Measurements from ENCODE around the gene CYP2B6.
A peak's percentile ranks its signal among the peaks of the same experiment; 100 is the strongest.
"Not testable (repeated sequence)": the region's sequence is repeated elsewhere in the genome, so short reads cannot be mapped to it uniquely, and the experiment has no call there.

Gene CYP2B6

GRCh38 chr19:40981591-40981990 lies 9.5 kb upstream of the CYP2B6 start:
- no peak for DNase-seq

DNA sequence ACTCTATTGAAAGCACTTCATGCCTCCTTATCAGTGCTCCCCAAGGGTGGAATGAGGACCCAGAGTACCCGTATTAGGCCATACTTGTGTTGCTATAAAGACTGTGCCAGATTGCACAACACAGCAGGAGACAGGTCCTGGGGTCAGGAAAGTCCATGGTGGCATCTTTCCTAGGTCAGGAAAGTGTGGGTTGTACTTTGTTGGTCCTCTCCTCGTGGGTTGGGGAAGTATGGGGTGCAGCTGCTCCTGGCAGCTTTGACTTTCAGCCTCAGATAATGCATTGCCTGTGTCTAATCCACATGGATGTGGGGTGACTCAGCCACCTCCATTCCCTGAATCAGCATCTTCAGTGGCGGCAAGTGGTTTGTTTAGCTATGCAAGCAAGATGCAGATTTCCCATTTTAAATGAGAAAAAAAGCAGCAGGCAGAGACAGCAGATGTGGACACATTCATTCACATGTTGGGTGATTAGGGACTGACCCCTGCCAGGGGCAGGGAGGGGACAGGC lies 8.4 kb upstream of the CYP2B6 start:
- DNase-seq = no peak

DNA sequence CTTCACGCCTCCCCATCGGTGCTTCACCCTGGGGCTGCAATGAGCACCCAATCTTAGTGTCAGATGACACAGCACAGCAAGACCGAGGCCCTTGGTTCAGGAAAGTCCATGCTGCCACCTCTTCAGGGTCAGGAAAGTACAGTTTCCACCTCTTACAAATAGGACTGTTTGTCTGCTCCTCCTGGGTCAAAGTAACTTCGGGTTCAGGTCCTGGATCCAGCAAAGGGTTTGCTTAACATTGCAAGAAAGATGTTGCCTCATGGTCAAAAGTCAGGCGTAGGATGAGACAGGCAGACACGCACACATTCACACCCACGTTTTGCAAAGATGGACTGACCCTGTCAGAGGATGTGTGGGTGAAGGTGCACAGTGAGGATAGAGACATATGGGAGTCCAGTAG lies 1.6 kb upstream of the CYP2B6 start:
- no peak for DNase-seq

DNA sequence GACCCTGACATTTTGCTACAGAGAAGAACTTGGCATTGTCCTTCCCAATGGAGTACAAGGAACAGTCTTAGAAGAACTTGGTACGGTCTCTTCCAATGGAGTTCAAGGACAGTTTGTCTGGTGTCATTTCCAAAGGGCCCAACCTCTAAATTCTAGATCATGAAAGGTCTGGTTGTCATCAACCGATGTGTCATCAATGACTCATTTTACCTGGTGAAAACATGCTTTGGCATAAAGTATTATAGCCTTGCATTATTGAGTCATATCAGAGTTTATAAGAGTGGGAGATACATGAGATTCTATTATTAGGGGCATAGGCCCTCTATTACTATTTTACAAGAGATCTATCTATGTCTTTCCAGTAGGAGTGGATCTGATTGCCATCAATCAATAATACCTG lies 4.3 kb downstream of the CYP2B6 start:
- no peak for DNase-seq

GRCh38 chr19:40999018-40999417 lies 7.9 kb downstream of the CYP2B6 start:
- not testable (repeated sequence) for DNase-seq

DNA sequence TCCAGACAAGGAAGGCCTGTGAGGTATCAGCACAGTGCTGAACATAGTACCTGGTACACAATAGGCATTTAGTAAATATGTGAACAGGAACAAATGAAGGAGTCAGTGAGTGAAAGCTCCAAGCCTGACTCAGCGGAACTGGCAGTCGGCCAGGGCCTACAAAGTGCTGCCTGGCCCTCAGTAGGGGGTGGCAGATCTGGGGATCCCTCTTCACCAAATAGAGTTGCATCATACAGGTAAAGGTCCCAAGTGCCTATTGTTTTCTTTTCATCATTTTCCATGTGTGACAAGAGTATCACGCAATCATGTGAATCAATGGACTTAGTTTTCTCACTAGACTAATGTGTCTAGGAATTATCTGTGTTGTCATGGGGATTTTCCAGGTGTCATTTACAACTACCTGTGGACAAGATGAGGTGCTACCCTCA lies 9.2 kb downstream of the CYP2B6 start:
- no peak for DNase-seq

DNA sequence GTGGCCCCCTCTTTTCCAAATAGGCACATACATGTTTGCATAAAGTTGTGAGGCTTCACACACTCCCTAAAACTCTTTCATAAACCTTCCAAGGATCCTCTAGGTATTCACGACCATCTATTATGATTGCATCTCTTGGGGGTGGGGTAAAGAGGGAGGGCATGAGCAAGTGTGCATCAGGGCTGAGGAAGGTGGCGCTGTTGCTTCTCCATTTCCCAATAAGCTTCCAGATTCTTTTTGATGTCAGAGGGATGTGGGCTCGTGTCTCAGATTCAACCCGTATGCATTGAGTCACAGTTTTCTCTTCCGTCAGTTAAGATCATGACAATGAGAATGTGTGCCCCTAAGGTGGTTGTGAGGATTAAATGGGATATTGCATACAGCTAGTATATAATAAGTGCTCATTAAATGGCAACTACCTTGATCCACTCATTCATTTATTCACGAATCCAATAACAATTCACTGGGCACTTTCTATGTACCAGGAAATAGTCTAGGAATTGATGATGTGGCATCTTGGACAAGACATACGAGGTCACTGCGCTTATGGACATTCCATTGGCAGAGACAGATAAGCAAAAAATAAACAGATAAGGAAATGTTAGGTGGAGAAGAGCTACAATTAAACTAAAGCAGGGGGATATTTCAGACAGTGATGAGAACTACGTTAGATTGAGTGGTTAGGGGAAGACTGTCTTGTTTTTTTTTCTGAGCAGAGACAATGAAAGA lies 10.3 kb downstream of the CYP2B6 start:
- no peak for DNase-seq

DNA sequence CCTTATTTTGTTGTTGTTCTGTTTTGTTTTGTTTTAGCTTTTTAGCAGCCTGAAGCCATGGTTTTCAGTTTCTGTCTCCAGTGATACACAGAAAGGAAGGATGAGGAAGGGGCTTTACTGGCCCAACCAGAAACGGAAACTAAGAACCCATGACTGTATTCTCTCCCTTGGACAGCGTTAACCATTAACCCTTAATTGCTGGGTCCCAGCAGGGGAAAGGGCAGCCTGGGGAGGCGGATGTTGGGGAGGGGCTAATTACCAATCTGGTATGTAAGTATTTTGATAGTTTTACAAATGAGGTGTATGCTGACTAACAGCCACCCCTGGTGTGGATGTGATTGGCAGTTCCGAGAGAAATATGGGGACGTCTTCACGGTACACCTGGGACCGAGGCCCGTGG lies 12.6 kb downstream of the CYP2B6 start:
- DNase-seq = not testable (repeated sequence)

GRCh38 chr19:41009700-41010235 lies 18.7 kb downstream of the CYP2B6 start:
- DNase-seq = no peak

DNA sequence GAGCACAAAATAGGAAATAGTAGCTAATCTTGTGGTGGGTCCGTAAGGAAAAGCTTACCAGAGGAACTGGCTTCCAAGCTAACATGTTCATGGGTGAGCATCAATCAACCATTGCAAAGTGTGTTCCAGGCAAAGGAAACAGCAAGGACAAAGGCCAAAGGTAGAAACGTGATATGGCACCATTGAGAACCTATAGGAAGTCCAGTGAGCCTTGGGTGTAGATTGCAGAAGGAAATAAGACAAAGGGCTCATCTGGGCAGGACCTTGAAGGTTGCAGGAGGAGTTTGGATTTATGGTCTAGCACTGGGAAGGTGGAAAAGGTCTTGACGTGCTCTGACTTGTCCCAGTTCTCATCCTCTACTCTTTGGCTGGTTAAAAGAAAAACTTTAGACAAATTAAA lies 22.3 kb downstream of the CYP2B6 start:
- no peak for DNase-seq

- DNase-seq = no peak
Observed at GRCh38 chr19:41014643-41015042, 23.6 kb downstream of the CYP2B6 start.

DNA sequence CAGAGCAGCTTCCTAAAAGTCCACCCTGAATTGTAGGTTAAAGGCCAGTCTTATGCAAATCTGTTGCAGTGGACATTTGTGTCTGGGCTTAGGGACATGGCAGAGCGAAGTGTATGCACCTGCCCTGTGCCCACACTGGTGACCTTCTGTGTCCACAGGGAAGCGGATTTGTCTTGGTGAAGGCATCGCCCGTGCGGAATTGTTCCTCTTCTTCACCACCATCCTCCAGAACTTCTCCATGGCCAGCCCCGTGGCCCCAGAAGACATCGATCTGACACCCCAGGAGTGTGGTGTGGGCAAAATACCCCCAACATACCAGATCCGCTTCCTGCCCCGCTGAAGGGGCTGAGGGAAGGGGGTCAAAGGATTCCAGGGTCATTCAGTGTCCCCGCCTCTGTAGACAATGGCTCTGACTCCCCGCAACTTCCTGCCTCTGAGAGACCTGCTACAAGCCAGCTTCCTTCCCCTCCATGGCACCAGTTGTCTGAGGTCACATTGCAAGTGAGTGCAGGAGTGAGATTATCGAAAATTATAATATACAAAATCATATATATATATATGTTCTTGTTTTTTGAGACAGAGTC lies 25.5 kb downstream of the CYP2B6 start:
- DNase-seq = no peak

DNA sequence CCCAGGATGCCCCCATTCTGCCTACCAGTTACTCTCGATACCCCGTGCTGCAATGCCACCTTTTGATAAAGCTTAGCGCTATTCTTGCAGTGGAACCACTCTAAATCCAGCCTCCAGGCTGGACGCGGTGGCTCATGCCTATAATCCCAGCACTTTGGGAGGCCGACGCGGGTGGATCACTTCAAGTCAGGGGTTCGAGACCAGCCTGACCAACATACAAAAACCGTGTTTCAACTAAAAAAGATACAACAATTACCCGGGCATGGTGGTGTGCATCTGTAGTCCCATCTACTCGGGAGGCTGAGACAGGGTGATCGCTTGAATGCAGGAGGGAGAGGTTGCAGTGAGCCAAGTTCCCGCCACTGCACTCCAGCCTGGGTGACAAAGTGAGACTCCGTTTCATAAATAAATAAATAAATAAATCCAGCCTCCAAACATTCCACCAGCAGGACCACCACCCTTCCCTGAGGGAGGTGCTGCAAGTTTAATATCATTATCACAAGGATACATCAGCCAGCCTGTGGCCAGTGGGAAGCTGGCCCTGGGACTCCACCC lies 27.7 kb downstream of the CYP2B6 start:
- DNase-seq = no peak

- no peak for DNase-seq
Observed at GRCh38 chr19:41019346-41019745, 28.3 kb downstream of the CYP2B6 start.

DNA sequence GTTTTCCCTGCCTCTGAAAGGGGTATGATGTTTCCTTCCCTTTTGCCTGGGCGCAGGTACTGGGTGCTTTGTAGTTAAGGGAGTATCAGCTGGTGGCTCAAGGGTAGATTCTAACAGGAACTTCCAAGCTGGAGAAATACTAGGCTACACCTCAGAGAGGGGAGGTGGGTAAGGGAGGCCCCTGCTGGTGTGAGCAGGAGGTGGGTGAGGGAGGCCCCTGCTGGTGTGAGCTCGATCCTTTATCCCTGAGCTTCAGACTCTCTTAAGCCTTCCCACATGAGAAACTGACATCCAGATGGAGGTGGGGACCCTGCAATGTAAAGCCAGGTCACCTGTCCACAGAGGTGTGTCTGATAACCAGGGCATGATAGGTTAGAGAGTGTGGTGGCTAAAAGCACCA lies 32.1 kb downstream of the CYP2B6 start:
- DNase-seq = peak; percentile 23

- DNase-seq = no peak
Observed at GRCh38 chr19:41025411-41025810, 34.3 kb downstream of the CYP2B6 start.

DNA sequence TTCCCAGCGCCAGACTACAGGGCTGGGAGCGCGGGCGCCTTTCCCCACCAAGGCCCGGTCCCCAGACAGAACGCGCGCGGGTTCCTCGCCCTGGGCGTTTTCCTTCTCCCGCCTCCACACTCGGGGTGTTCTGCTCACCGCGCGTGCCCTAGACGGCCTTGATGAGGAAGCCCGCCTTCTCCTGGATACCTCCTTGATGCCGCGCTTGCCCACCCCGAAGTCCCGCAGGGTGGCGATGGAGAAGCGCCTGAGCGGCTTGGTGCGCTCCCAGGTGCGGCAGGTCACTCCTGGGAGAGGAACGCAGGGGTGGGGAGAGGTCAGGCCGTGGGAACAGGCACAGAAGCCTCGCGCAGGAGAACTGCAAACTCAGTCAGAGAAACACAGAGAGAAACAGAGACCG lies 34.8 kb downstream of the CYP2B6 start:
- DNase-seq = no peak

DNA sequence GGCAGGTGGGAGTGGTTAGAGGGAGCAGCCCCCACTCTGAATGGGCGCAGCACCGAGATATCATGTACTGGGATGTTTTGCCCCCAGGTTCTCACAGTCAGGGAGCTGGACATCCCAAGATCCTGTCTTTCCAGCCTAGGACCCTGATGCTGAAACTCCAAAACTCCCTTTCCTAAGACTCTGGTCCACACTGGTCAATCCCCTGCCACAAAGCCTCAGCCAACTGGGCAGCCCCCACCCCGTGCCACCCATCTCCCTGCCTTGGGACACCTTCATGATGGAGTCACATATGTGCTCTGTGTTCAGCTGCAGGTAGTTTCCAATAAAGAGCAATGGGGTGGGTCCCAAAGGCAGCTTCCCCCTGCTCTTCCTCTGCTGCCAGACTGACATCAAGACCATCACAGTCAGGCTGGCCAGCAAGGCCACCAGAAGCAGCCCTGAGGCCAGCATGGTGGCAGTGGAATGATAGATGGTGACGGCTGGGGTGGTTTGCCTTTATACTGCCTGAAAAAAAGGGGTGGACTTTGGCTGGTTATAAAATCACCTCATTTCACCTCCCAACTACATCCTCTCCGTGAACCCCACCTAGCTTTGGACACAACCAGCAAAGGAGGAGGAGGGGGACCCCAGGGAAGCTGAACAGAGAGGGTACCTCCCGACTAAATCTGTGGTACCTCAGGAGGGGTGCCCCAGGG lies 36.3 kb downstream of the CYP2B6 start:
- no peak for DNase-seq

DNA sequence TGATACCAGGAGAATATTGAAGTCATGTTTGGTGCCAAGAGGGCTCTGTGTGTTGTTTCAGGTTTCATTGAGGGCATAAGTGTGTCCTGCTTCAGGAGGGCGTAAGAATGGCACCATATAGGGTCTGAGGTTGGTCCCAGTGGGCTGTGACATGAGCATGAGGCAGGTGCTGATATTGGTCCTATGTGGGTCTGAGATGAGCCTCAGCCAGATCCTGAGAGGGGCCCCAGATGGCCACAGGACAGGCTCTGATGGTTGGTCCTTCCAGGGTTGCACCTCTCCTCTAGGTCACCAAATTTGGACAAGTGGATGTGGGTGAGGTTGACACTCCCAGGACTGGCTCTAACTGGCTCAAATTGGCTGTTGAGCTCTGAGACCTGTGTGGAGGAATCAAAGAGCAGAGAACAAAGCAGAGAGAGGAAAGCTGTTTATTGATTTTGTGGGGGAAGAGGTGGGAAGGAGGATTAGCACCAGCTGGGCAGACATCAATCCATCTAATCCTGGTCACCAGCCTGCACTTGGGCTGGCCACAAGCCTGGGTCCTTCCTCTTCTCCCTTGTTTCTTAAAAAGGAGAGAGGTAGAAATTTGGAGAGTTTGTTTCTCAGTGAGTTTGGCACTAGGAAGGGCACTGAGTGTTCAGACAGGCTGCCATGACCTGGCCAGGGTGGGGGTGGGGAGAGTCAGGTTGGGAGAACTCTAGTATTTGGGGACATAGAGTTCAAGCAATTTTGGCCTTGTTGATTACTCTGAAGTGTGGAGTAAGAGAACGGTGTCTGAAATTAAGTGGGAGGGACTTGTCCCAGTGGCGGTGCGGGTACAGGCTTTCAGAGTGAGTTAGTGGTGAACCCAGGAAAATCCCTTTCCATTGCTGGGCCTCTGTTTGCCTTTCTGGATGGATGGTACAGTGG lies 38.7 kb downstream of the CYP2B6 start:
- DNase-seq = no peak

GRCh38 chr19:41030651-41031050 lies 39.6 kb downstream of the CYP2B6 start:
- no peak for DNase-seq

DNA sequence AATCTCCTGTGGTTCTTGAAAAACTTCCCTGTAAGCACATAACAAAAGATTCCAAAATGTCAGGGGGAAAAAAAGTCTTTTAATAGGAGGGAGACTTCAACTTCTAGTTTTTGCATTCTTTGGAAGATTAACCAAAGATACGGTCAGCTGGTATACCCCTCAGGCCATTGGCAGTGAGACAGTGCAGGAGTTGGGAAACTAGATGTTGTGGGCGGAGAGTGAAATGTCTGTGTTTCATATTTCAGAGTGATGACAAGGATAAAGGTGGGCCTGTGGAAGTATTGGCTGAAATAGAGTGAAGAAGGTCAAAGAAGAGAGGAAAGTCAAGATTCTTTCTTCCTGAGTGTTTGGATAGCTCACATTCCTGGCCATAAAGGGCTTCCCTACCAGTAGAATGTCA lies 40.8 kb downstream of the CYP2B6 start:
- DNase-seq = no peak

- not testable (repeated sequence) for DNase-seq
Observed at GRCh38 chr19:41033324-41033723, 42.2 kb downstream of the CYP2B6 start.
